Stimulated activated memory B cell treated with anti-CD40 and anti-IgM and Interleukin-4, amounts not matched to agents 10 μg/mL and 1 μg/mL and 100 μg/mL, for 72 hours (primary cell): ENCODE results near the gene NMNAT3.

Experiments used
- ATAC-seq: fragments of 150-1000 bp; cut with Tn5 transposase; 2 replicates; pipeline ENCODE4 v1.10.0; 2021
- H3K27ac Mint-ChIP-seq: one replicate; pipeline ENCODE4 v1.8.0; 2022; ENCODE audit warnings: mild to moderate bottlenecking, mixed read lengths
- H3K27me3 Mint-ChIP-seq: one replicate; pipeline ENCODE4 v1.8.0; 2022; ENCODE audit warnings: mixed read lengths
- H3K36me3 Mint-ChIP-seq: one replicate; pipeline ENCODE4 v1.8.0; 2022; ENCODE audit warnings: mixed read lengths
- H3K4me1 Mint-ChIP-seq: one replicate; pipeline ENCODE4 v1.8.0; 2022; ENCODE audit warnings: mixed read lengths
- H3K4me3 Mint-ChIP-seq: one replicate; pipeline ENCODE4 v1.8.0; 2022; ENCODE audit warnings: mild to moderate bottlenecking, moderate library complexity, mixed read lengths
- H3K9me3 Mint-ChIP-seq: one replicate; pipeline ENCODE4 v1.8.0; 2022; ENCODE audit warnings: mixed read lengths

NMNAT3 gene

GRCh38 chr3:139687431-139687830, 9.7 kb upstream of the NMNAT3 start:
- ATAC-seq = no peak

DNA sequence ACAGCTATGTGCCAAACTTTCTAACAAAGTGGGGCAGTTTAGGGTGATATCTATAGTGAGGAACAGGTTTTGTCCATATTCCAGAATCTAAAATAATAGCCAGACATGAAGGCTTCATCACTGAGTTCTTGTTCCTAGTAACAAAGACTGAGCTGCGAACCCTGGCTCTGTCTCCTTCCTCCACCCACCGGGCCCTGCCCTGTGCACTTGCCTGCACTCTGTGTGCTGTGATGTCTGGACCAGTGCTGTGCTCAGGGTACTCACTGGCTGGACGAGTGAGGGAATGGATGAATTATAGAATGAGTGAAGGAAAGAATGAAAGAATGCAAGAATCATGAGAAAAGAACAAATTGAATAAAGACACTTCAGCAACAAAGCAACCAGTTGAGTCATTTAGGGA, 8.9 kb upstream of the NMNAT3 start:
- Mint-ChIP-seq H3K4me1 (no peaks in the 10 kb centered on the region), H3K9me3 (no peaks in the 10 kb centered on the region), H3K36me3 (no peaks in the 10 kb centered on the region), H3K4me3 (no peak overlapping the region), H3K27me3 (peaks cover 22% of the 10 kb centered on the region), H3K27ac (no peak overlapping the region)
- ATAC-seq = peak; percentile 46

More at GRCh38 chr3:139687431-139687830, 9.7 kb upstream of the NMNAT3 start:
- Mint-ChIP-seq H3K9me3 (no peaks in the 10 kb centered on the region), H3K4me1 (no peaks in the 10 kb centered on the region), H3K27me3 (peaks cover 22% of the 10 kb centered on the region), H3K4me3 (no peak overlapping the region), H3K36me3 (no peaks in the 10 kb centered on the region), H3K27ac (no peak overlapping the region)

DNA sequence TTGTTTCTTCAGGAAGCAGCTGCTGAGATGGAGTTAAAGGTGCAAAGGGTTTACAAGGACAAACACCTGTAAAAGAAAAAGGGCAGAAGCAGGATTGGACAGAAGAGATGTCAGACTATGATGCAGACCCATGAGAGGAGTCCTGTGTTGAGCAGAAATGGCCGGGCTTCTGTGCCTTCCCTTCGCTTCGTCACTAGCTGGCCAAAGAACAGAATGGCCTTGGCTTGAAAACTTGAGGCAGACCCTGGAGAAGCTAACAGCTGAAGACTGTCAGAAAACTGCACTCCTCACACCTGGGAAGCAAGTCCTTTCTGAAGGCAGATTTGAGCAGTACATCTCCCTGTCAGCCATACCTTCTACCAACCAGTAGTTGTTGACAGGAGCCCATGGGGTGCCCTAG, 8.4 kb upstream of the NMNAT3 start:
- H3K9me3 Mint-ChIP-seq = no peaks in the 10 kb centered on the region
- no peaks in the 10 kb centered on the region for H3K4me1 Mint-ChIP-seq
- no peak overlapping the region for H3K27ac Mint-ChIP-seq
- no peaks in the 10 kb centered on the region for H3K36me3 Mint-ChIP-seq
- no peak overlapping the region for H3K4me3 Mint-ChIP-seq
- peaks cover 22% of the 10 kb centered on the region for H3K27me3 Mint-ChIP-seq
- ATAC-seq = peak; percentile 29

DNA sequence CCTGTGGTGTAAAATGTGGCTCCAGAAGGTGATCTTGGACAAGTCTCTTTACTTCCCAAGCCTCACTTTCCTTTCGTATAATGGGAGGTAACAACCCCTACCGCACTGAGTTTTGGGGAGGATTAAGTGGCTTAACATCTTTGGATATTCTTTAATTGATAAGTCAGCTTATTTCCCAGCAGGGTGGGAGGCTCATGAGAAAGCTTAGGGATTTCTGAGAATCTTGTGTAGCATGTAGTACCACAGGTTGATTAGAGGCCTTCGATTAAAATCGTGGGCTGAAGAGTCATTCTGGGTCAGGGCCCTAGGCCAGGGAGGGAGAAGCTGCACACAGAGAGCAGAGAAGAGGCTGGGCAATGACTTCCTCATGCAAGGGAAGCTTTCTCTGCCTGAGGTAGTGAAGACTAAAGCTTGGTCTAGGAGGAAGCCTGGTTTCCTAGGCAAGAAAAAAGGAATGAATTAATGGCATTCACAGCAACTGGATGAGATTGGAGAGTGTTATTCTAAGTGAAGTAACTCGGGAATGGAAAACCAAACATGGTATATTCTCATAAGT, 1.5 kb upstream of the NMNAT3 start:
- ATAC-seq = no peak
- no peak overlapping the region for H3K27ac Mint-ChIP-seq
- no peak overlapping the region for H3K4me3 Mint-ChIP-seq
- H3K27me3 Mint-ChIP-seq = no peaks in the 10 kb centered on the region
- no peaks in the 10 kb centered on the region for H3K4me1 Mint-ChIP-seq
- no peaks in the 10 kb centered on the region for H3K36me3 Mint-ChIP-seq
- H3K9me3 Mint-ChIP-seq = no peaks in the 10 kb centered on the region

GRCh38 chr3:139676632-139677387, 962 bp downstream of the NMNAT3 start:
- H3K4me1 Mint-ChIP-seq = no peaks in the 10 kb centered on the region
- no peaks in the 10 kb centered on the region for H3K27me3 Mint-ChIP-seq
- H3K36me3 Mint-ChIP-seq = no peaks in the 10 kb centered on the region
- ATAC-seq = no peak
- no peak overlapping the region for H3K27ac Mint-ChIP-seq
- H3K4me3 Mint-ChIP-seq = peak overlapping the region; percentile 77
- H3K9me3 Mint-ChIP-seq = no peaks in the 10 kb centered on the region

- no peaks in the 10 kb centered on the region for H3K27me3 Mint-ChIP-seq
- ATAC-seq = no peak
- H3K4me3 Mint-ChIP-seq = no peak overlapping the region
- no peaks in the 10 kb centered on the region for H3K36me3 Mint-ChIP-seq
- H3K9me3 Mint-ChIP-seq = no peaks in the 10 kb centered on the region
- H3K4me1 Mint-ChIP-seq = no peaks in the 10 kb centered on the region
- no peak overlapping the region for H3K27ac Mint-ChIP-seq
These were observed 1.7 kb downstream of the NMNAT3 start for GRCh38 chr3:139676108-139676507.

DNA sequence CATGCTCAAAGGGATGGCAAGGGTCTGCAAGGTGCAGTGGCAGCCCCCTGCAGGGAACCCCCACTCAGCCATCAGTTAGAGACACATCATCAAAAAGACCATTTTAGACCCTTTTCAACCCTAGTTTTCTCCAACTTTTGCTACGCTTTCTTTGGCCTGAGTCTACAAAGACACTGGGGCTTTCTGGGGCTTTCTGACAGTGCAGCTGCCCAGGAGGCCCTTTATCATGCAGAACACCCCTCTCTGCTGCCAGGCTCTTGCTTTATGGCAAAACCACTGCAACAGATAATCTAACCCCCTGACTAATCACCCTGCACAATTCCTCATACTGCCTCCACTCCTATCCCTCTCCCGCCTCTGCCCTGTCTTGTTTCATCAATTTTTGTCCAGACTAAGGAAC, 2.4 kb downstream of the NMNAT3 start:
- Mint-ChIP-seq H3K4me1 (no peaks in the 10 kb centered on the region), H3K9me3 (no peaks in the 10 kb centered on the region), H3K27ac (no peak overlapping the region), H3K36me3 (no peaks in the 10 kb centered on the region), H3K4me3 (no peak overlapping the region), H3K27me3 (no peaks in the 10 kb centered on the region)
- ATAC-seq = no peak

GRCh38 chr3:139674571-139675260, 3.1 kb downstream of the NMNAT3 start:
- H3K27me3 Mint-ChIP-seq = no peaks in the 10 kb centered on the region
- ATAC-seq = no peak
- no peak overlapping the region for H3K4me3 Mint-ChIP-seq
- no peaks in the 10 kb centered on the region for H3K9me3 Mint-ChIP-seq
- no peak overlapping the region for H3K27ac Mint-ChIP-seq
- H3K4me1 Mint-ChIP-seq = no peaks in the 10 kb centered on the region
- no peaks in the 10 kb centered on the region for H3K36me3 Mint-ChIP-seq

DNA sequence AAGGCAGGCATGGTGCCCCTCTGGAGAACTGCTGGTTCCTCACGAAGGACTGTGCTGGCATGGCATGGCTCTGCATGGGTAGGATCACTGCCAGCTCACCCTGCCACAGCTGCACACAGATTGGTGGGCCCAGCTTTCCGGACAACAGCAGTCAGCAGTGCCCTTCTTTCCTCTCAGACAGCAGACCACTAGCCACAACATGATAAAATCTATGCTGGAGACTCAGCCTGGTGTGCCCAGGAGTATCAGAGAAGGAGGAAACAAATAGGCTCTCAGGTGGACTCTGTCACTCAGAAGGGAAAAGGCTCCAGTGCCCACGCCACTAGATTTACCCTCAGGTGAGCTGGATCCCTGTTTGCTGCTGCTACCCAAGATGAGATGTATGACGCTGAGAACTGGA, 4.9 kb downstream of the NMNAT3 start:
- Mint-ChIP-seq H3K4me3 (no peak overlapping the region), H3K27me3 (no peaks in the 10 kb centered on the region), H3K9me3 (no peaks in the 10 kb centered on the region), H3K4me1 (no peaks in the 10 kb centered on the region), H3K27ac (no peak overlapping the region), H3K36me3 (no peaks in the 10 kb centered on the region)
- ATAC-seq = no peak

- no peak overlapping the region for H3K4me3 Mint-ChIP-seq
- no peaks in the 10 kb centered on the region for H3K4me1 Mint-ChIP-seq
- no peaks in the 10 kb centered on the region for H3K27me3 Mint-ChIP-seq
- H3K27ac Mint-ChIP-seq = no peak overlapping the region
- no peaks in the 10 kb centered on the region for H3K36me3 Mint-ChIP-seq
- no peaks in the 10 kb centered on the region for H3K9me3 Mint-ChIP-seq
- no peak for ATAC-seq
These were observed 5.7 kb downstream of the NMNAT3 start for GRCh38 chr3:139671863-139672646.

GRCh38 chr3:139671107-139671506, 6.7 kb downstream of the NMNAT3 start:
- Mint-ChIP-seq H3K36me3 (no peaks in the 10 kb centered on the region), H3K27ac (no peak overlapping the region), H3K4me3 (no peak overlapping the region), H3K9me3 (no peaks in the 10 kb centered on the region), H3K27me3 (no peaks in the 10 kb centered on the region), H3K4me1 (no peaks in the 10 kb centered on the region)
- no peak for ATAC-seq

GRCh38 chr3:139670196-139670595, 7.6 kb downstream of the NMNAT3 start:
- H3K27ac Mint-ChIP-seq = no peak overlapping the region
- no peak overlapping the region for H3K4me3 Mint-ChIP-seq
- H3K27me3 Mint-ChIP-seq = no peaks in the 10 kb centered on the region
- no peaks in the 10 kb centered on the region for H3K4me1 Mint-ChIP-seq
- H3K9me3 Mint-ChIP-seq = no peaks in the 10 kb centered on the region
- no peak for ATAC-seq
- H3K36me3 Mint-ChIP-seq = no peaks in the 10 kb centered on the region

DNA sequence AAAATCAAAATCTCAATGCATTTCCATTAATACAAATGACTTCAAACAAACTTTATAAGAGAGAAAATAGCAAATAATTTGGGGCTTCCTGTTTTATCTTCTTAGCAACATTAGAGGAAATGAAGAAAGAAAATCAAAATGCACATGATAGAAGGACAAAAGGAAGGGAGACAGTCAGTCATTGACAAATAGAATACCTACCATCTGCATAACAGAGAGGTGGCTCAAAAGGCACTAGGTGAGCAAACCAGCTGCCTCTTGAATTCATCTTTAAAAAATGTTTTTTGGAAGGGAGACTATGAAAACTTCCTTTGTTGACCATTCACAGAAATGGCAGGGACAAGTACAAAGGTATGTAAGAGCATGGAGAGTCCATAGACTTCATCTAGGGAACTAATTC, 9.4 kb downstream of the NMNAT3 start:
- Mint-ChIP-seq H3K4me3 (no peak overlapping the region), H3K27ac (no peak overlapping the region)

DNA sequence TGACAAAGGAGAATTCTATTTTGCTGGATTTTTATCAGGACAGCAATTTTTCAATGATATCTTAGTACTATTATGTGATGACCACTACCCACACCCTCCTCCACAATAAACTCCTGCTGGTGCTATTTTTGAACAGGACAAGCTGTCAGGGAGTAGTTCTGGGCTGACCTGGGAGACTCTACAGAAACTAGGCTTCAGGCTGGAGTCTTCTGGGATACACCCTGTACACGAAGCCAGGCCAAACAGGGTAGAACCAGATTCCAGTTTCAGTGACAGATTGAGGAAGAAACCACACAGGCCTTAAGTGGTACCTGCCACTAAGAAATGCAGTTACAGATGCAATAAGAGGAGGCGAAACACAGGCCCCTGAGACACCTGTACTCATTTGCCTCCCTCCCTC, 12.8 kb downstream of the NMNAT3 start:
- ATAC-seq = no peak
- Mint-ChIP-seq H3K36me3 (no peaks in the 10 kb centered on the region), H3K4me1 (no peaks in the 10 kb centered on the region)

More for the DNA sequence above, 9.4 kb downstream of the NMNAT3 start:
- Mint-ChIP-seq H3K9me3 (no peaks in the 10 kb centered on the region), H3K4me1 (no peaks in the 10 kb centered on the region), H3K27me3 (no peaks in the 10 kb centered on the region), H3K36me3 (no peaks in the 10 kb centered on the region)
- no peak for ATAC-seq

GRCh38 chr3:139660269-139660668, 17.5 kb downstream of the NMNAT3 start:
- no peaks in the 10 kb centered on the region for H3K4me1 Mint-ChIP-seq
- H3K27me3 Mint-ChIP-seq = no peaks in the 10 kb centered on the region
- no peak overlapping the region for H3K27ac Mint-ChIP-seq
- no peak overlapping the region for H3K4me3 Mint-ChIP-seq
- H3K36me3 Mint-ChIP-seq = no peaks in the 10 kb centered on the region
- no peaks in the 10 kb centered on the region for H3K9me3 Mint-ChIP-seq
- ATAC-seq = no peak

More for the DNA sequence above, 12.8 kb downstream of the NMNAT3 start:
- Mint-ChIP-seq H3K27me3 (no peaks in the 10 kb centered on the region), H3K27ac (no peak overlapping the region), H3K9me3 (no peaks in the 10 kb centered on the region), H3K4me3 (no peak overlapping the region)
